WTC11 (cell line): Measurements from ENCODE around the gene CCDC3.

ENCODE experiments used
- ATF2 ChIP-seq: sonication (generic); formaldehyde crosslinking; IDR thresholded peaks from 2 replicates; pipeline ENCODE4 v1.8.1; 2022; ENCODE audit warnings: low read depth, missing genetic modification reagents, borderline replicate concordance
- ATF6 ChIP-seq: sonication (generic); formaldehyde crosslinking; IDR thresholded peaks from 2 replicates; pipeline ENCODE4 v1.8.1; 2023; ENCODE audit warnings: mild to moderate bottlenecking, missing genetic modification reagents
- CREM ChIP-seq: sonication (generic); formaldehyde crosslinking; IDR thresholded peaks from 2 replicates; pipeline ENCODE4 v1.8.1; 2022; ENCODE audit warnings: mild to moderate bottlenecking, missing genetic modification reagents, moderate library complexity
- ETV6 ChIP-seq: sonication (generic); formaldehyde crosslinking; IDR thresholded peaks from 2 replicates; pipeline ENCODE4 v1.8.1; 2022; ENCODE audit warnings: mild to moderate bottlenecking, missing genetic modification reagents
- FOXJ3 ChIP-seq: sonication (generic); formaldehyde crosslinking; IDR thresholded peaks from 2 replicates; pipeline ENCODE4 v1.9.0; 2021; ENCODE audit warnings: missing genetic modification reagents, mild to moderate bottlenecking, borderline replicate concordance
- MYBL2 ChIP-seq: sonication (generic); formaldehyde crosslinking; IDR thresholded peaks from 2 replicates; pipeline ENCODE4 v1.8.1; 2023; ENCODE audit warnings: mild to moderate bottlenecking, moderate library complexity, missing genetic modification reagents
- SP1 ChIP-seq: sonication (generic); formaldehyde crosslinking; conservative IDR thresholded peaks from 2 replicates; pipeline ENCODE4 v1.8.1; 2022; ENCODE audit warnings: missing genetic modification reagents
- STAT6 ChIP-seq: sonication (generic); formaldehyde crosslinking; conservative IDR thresholded peaks from 2 replicates; pipeline ENCODE4 v1.8.1; 2023; ENCODE audit warnings: mild to moderate bottlenecking, low read depth, missing genetic modification reagents, moderate library complexity
- USF2 ChIP-seq: sonication (generic); formaldehyde crosslinking; IDR thresholded peaks from 2 replicates; pipeline ENCODE4 v1.8.1; 2023; ENCODE audit warnings: mild to moderate bottlenecking, missing genetic modification reagents, moderate library complexity
- ZNF512 ChIP-seq: sonication (generic); formaldehyde crosslinking; IDR thresholded peaks from 2 replicates; pipeline ENCODE4 v1.8.1; 2022; ENCODE audit warnings: missing genetic modification reagents, borderline replicate concordance
- TF ChIP-seq, protein P1 (sequence below): fragments of 200-600 bp; IDR thresholded peaks from 2 replicates; pipeline ENCODE4 v1.8.0; 2022; ENCODE audit warnings: antibody characterized with exemption
- TF ChIP-seq, protein P2 (sequence below): sonication (generic); formaldehyde crosslinking; IDR thresholded peaks from 2 replicates; pipeline ENCODE4 v1.8.1; 2023; ENCODE audit warnings: mild to moderate bottlenecking, moderate library complexity, missing genetic modification reagents
- TF ChIP-seq, protein P3 (sequence below): sonication (generic); formaldehyde crosslinking; conservative IDR thresholded peaks from 2 replicates; pipeline ENCODE4 v1.8.1; 2022; ENCODE audit warnings: mild to moderate bottlenecking, missing genetic modification reagents
- TF ChIP-seq, protein P4 (sequence below): sonication (generic); formaldehyde crosslinking; IDR thresholded peaks from 2 replicates; pipeline ENCODE4 v1.8.0; 2022; ENCODE audit warnings: mild to moderate bottlenecking, missing genetic modification reagents

GRCh38 chr10:12985347-12985746, 16.2 kb downstream of the CCDC3 start:
- TF ChIP-seq, protein P1, sequence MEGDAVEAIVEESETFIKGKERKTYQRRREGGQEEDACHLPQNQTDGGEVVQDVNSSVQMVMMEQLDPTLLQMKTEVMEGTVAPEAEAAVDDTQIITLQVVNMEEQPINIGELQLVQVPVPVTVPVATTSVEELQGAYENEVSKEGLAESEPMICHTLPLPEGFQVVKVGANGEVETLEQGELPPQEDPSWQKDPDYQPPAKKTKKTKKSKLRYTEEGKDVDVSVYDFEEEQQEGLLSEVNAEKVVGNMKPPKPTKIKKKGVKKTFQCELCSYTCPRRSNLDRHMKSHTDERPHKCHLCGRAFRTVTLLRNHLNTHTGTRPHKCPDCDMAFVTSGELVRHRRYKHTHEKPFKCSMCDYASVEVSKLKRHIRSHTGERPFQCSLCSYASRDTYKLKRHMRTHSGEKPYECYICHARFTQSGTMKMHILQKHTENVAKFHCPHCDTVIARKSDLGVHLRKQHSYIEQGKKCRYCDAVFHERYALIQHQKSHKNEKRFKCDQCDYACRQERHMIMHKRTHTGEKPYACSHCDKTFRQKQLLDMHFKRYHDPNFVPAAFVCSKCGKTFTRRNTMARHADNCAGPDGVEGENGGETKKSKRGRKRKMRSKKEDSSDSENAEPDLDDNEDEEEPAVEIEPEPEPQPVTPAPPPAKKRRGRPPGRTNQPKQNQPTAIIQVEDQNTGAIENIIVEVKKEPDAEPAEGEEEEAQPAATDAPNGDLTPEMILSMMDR = no peak
- TF ChIP-seq ETV6 (CRISPR knock-in tag) = no peak
- TF ChIP-seq FOXJ3 (CRISPR knock-in tag) = no peak
- no peak for TF ChIP-seq STAT6
- no peak for TF ChIP-seq ZNF512 (CRISPR knock-in tag)
- TF ChIP-seq, protein P2, sequence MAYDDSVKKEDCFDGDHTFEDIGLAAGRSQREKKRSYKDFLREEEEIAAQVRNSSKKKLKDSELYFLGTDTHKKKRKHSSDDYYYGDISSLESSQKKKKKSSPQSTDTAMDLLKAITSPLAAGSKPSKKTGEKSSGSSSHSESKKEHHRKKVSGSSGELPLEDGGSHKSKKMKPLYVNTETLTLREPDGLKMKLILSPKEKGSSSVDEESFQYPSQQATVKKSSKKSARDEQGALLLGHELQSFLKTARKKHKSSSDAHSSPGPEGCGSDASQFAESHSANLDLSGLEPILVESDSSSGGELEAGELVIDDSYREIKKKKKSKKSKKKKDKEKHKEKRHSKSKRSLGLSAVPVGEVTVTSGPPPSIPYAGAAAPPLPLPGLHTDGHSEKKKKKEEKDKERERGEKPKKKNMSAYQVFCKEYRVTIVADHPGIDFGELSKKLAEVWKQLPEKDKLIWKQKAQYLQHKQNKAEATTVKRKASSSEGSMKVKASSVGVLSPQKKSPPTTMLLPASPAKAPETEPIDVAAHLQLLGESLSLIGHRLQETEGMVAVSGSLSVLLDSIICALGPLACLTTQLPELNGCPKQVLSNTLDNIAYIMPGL (CRISPR knock-in tag) = no peak
- TF ChIP-seq, protein P3, sequence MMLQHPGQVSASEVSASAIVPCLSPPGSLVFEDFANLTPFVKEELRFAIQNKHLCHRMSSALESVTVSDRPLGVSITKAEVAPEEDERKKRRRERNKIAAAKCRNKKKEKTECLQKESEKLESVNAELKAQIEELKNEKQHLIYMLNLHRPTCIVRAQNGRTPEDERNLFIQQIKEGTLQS = no peak
- no peak for TF ChIP-seq ATF6 (CRISPR knock-in tag)
- TF ChIP-seq MYBL2 (CRISPR knock-in tag) = no peak
- no peak for TF ChIP-seq SP1 (CRISPR knock-in tag)
- TF ChIP-seq ATF2 (CRISPR knock-in tag) = no peak
- TF ChIP-seq, protein P4, sequence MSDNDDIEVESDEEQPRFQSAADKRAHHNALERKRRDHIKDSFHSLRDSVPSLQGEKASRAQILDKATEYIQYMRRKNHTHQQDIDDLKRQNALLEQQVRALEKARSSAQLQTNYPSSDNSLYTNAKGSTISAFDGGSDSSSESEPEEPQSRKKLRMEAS (CRISPR knock-in tag) = no peak
- TF ChIP-seq USF2 = no peak
- TF ChIP-seq CREM (CRISPR knock-in tag) = no peak
